EL (cell line): ENCODE data around the gene CEP128.

ENCODE experiments used
- DNase-seq: peaks from one replicate; pipeline ENCODE4 v3.0.0-alpha.2; 2016

The CEP128 gene

GRCh38 chr14:80868260-80868659, 73.3 kb downstream of the CEP128 start:
- no peak for DNase-seq

DNA sequence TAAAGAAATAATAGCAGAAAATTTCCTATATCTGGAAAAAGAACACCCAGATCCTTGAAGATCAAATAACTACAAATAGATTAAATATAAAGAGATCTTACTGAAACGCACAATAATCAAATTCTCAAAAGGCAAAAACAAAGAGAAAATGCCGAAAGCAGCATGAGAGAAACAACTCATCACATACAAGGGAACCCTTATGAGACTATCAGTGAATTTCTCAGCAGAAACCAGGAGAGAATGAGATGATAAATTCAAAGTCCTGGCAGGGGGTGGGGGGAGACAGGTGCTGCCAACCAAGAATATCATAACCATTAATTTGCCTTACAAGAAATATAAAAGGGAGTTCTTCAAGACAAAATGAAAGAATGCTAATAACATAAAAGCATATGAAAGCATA, 73.7 kb downstream of the CEP128 start:
- DNase-seq: no peak

- DNase-seq: peak; percentile 57
Measured at GRCh38 chr14:80867091-80867490, 74.4 kb downstream of the CEP128 start.

DNA sequence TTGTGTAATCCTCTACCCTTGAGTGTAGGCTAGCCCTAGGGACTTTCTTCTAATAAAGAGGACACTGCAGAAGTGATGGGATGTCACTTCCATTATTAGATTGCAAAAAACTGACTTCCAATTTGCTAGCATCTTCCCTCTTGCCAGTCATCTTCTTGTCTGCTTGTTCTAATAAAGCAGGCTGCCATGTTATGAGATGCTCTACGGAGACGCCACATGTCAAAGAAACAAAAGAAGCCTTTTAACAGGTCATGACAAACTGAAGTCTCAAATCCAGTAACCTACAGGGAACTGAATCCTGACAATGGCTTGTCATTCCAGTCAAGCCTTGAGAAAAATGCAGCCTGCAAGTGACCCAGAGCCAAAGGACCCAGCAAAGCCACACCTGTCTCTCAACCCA, 76.0 kb downstream of the CEP128 start:
- DNase-seq: no peak

GRCh38 chr14:80862983-80863382, 78.6 kb downstream of the CEP128 start:
- DNase-seq: no peak

DNA sequence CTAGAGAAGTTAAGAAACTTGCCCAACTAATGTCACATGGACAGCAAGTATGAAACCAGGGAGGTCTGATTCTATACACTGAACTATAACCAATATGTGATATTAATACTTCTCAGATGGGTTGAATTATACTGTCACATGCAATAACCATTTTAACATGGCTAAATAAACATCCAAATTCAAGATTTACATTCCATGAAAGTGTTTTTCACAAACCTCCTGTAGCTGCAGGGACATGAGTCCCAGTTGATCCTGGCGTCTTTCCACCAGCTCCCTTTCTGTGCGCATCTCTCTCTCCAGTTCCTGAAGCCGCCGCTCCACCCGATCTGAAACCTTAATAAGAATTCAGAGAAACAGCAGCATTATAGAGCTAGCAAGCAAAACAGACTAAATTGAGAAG, 79.0 kb downstream of the CEP128 start:
- DNase-seq: no peak

DNA sequence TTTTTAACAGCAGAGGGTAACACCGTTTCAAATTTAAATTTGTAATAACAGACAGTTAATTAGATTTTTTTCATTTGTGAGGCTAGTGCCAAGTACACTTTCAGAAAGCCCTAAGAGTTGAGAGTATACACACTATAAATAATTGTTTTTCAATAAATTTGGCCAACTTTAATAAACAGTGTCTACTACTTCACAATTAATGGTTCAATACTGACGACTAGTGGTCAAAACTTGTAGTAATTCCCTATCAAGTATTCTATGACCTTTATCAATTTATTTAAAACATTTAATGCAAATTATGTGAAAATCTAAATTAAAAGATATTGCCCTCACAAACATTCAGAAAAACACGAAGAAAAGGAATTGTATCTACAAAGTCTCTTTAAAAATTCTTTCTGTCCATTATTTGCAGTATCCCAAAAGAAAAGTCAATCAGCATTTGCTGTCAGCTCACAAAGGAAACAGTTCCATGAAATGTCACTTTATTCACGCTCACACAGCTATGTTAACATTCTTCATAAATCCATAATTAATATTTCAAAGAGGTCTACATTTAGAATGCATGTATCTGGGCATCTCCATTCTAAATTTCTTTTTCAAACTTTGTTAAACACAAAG, 91.2 kb downstream of the CEP128 start:
- DNase-seq: peak; percentile 52

- no peak for DNase-seq
Measured at GRCh38 chr14:80847070-80847469, 94.5 kb downstream of the CEP128 start.

GRCh38 chr14:80845856-80846255, 95.7 kb downstream of the CEP128 start:
- DNase-seq: no peak

GRCh38 chr14:80844872-80845271, 96.7 kb downstream of the CEP128 start:
- no peak for DNase-seq

DNA sequence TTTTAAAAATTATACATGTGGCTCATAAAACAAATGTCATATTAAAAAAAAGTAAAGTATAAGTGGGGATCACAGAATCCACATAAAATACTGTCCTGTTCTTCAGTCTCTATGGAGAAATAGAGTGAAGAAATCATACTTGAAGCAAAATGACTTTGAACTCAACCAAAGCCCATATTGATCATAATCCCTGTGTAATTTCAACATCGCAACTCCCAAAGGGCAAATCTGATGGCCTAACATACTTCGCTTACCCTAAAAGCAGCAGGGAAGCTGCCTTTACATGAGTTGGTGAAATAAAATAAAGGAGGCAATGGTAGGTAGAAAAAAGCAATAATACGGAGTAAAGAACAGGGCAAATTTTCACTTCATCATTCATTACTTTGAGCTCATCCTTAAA, 101.8 kb downstream of the CEP128 start:
- no peak for DNase-seq

DNA sequence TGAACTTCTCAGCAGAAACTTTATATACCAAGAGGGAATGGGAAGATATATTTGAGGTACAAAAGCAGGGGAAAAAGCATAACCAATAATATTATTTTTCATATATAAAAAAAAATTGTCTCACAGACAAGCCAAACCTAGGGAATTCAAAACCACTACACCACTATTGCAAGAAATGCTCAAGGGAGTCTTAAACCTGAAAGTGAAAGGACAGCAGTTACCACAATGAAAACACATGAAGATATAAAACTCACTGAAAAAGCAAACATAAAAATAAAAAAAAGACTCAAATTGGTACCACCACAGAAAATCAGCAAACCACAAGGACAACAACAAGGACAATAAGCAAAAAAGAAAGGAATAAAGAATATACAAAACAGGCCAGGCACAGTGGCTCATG, 131.9 kb downstream of the CEP128 start:
- no peak for DNase-seq

DNA sequence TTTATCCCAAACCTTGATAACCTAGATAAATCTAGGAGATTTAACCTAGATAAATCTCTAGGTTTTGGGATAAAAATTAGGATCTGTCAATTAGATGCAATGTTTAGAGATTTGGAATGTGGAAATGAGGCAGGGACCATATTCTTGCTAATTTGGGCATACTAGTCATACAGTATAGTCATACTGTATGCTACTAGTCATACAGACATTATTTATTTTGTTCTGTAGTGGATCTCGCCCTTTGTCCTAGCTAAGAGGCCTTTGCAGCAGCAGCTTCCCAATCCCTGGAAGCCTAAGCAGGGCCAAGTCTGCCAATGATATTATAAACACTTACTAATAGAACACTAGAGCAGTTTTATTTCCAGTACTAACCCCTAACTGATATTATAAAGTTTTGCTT, 136.4 kb downstream of the CEP128 start:
- DNase-seq: peak; percentile 45

DNA sequence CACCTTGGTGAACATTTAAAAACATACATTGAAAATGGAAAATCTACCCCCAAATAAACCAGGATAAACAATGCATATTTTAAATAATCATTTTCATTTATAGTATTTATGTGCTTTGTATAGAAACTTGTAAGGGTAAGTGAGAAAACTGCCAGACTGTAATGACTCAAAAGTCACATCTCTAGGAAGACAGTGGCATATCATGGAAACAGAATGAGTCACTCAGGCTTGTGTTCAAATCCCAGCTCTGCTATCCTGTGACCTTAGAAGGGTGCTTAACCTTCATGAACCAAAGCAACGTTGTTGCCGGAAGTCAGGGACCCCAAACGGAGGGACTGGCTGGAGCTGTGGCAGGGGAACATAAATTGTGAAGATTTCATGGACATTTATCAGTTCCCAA, 142.7 kb downstream of the CEP128 start:
- no peak for DNase-seq

- DNase-seq: no peak
Measured at GRCh38 chr14:80798211-80798610, 143.3 kb downstream of the CEP128 start.

DNA sequence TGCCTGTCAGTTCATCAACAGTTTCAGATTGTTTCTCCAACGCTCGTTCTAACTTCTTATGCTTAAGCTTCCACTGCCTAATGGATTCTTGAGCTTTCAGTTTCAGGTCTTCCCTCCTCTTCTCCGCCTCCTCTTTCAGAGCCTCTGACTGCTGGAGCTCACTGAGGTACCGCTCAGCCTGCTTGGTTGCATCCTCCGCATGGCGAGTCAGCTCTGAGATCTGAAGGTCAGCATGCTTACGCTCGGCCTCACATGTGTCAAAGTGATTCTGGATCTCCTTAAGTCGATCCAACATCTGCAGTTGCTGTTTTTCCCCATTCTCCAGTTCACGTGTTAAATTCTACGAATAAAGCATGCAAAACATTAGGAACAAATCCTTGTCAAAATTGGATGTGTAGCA, 148.8 kb downstream of the CEP128 start:
- no peak for DNase-seq

DNA sequence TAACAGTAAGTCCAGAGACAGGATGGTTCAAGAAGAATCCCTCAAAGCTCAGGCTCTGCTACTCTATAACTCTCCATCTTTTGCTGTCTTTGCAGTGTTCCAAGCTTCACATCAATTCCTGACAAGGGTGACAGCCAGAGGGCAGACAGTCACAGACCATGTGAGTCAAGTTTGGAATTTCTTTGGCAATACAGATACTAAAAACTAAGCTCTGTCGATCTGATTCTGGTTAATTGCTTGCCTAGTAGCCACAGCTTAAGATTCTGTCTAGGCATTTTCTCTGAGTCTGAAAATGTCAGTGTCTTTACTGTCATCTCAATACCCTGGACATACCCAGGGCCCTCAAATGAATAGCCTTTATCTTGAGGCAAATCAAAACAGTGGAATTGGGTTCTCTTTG, 153.7 kb downstream of the CEP128 start:
- DNase-seq: peak; percentile 42

GRCh38 chr14:80784820-80785219, 156.7 kb downstream of the CEP128 start:
- no peak for DNase-seq

DNA sequence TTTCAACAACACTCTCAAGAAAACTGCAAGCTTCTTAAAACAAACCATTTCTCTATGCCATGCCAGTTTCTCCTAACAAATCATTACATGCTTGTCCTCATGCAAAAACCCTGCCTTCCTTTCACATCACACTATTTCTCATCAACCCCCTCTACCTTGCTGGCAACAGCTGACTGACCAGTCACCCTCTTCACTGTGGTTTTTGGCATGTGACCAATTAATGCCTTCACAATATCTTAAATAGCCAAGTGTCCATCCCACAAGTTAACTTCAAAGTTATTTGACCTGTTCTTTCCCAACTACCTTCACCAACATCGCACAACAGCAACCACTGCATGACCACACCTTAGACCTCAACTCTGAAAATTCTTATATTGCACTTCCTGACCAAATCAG, 159.6 kb downstream of the CEP128 start:
- peak; percentile 32 for DNase-seq

DNA sequence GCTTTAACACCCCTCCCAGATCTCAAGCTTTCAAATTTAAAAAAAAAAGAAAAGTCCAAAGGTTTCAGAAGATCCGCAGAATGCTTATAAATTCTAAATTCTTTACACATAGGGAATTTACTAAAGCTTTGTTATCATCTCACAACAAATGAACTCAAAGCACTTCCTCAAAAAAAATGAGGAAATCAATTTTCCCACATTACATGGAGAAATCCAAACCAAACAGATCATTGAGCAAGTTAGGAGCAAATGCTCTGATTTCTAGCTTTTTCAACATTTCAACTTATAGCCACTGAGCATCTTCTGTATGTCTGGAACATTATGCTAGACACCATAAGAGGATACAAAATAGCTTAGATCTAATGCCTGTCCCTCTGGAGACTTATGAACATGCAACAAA, 161.0 kb downstream of the CEP128 start:
- DNase-seq: no peak

DNA sequence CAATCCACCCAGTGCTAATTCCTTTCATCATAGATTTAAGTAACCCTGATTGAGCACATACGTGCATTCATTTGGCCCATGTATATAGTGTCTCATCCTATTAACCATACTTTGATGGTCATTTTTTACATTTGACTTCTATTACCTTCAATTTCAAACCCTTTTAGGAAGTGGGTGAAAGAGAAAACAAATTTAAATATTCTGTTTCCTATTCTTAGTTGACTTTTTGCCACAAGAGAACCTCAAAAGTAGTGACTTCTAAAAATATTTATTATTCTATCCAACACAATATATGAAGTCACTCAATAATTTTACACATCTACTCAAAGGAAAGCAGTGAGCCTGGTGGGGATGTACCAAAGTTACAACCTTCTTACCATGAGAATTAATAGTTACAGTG, 164.9 kb downstream of the CEP128 start:
- DNase-seq: no peak

DNA sequence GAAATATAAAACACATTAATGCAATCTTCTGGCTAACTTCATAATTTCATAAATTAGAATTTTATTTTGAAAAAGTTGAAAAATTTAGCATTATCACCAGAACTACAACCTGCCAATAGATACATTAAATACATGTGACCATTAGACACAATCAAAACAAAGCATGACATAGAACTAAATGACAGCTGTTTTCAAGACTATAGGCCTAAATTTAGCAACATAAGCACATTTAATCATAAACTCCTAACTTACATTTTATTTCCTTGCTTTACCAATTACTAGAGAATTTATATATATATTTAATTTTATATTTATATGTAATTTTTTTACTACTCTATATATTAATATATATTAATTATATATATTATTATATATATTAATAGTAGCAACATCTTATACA, 165.4 kb downstream of the CEP128 start:
- no peak for DNase-seq

GRCh38 chr14:80772504-80772903, 169.0 kb downstream of the CEP128 start:
- no peak for DNase-seq

- no peak for DNase-seq
Measured at GRCh38 chr14:80771201-80771600, 170.3 kb downstream of the CEP128 start.

DNA sequence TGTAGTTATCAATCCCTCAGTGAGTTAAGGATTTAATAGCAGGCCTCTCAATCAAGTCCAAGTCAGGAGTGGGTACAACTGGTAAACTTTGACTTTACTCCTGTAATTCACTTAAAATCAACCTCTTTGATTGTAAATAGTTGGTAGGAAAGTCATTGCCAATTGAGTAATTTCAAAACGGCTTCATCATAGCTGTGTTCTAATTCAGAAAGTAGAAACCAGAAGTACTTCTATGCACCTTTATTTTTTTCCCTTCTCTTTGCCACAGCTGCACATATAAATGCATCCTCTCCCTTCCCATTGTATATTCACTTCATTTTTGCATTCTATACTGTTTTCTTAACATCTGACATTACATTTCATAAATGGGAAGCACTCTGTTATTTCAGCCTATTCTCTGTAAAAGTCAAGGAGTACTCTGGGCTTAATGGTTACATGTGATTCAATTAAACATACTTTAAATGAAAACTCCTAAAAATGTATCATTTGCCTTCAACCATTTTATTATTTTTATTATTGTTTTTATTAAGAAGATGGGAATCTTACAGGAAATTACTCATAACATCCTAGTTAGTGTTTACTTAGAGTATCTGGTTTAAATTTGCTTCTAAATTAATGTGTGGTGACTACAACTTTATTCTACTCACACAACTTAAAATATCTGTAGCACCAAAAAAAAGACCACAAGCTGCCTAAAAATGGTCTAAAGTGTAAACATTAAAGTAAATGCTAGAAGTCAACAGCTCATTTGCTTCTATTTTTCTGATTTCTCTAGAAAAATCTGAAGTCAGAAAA, 171.2 kb downstream of the CEP128 start:
- no peak for DNase-seq
